RPMI8226 (cell line): ENCODE data around the gene NDUFAF2.
"Not testable (repeated sequence)": the region's sequence is repeated elsewhere in the genome, so short reads cannot be mapped to it uniquely, and the experiment has no call there.

Source experiments
- DNase-seq: peaks from one replicate; pipeline ENCODE4 v3.0.0-alpha.2; 2015

NDUFAF2 gene

DNA sequence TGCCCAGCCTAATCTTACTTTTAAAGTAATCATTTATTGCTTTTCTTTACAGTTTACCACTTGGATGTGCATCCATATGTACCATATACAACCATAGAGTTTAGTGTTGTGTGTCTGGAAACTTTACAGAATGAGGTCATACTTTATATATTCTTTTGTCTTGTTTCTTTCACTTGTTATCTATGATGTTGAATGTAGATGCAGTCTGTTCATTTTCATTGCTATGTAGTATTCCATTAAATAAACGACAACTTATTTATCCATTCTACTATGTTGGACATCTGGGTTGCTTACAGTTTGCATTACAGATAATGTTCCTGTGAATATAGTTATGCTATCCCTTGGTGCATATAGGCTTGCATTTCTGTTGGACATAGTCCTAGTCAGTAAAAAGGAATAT lies 238.5 kb downstream of the NDUFAF2 start:
- DNase-seq = no peak

DNA sequence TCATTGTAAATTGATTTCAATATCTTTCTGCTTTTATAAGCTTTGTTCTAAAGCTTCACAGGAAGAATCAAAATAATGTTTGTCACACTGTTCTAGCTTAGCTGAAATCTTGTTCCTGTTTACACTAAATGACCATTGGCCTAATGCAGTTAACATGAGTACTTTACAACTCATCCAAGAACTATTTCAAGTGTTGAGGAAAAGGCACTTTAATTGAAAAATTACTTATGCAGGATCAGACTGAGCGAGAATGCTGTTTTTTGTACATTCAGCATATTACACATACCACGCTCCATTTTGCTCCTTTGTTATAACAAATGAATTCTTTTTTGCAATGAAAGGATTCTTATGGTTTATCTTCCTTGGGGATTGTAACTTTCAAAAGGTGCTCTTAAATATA lies 239.7 kb downstream of the NDUFAF2 start:
- no peak for DNase-seq

GRCh38 chr5:61186634-61187033 lies 241.6 kb downstream of the NDUFAF2 start:
- peak; percentile 27 for DNase-seq

- DNase-seq = not testable (repeated sequence)
These were observed 242.3 kb downstream of the NDUFAF2 start for GRCh38 chr5:61187352-61187751.

- DNase-seq = not testable (repeated sequence)
These were observed 242.8 kb downstream of the NDUFAF2 start for GRCh38 chr5:61187826-61188225.

- DNase-seq = no peak
These were observed 253.6 kb downstream of the NDUFAF2 start for GRCh38 chr5:61198606-61199005.

- DNase-seq = no peak
These were observed 255.7 kb downstream of the NDUFAF2 start for GRCh38 chr5:61200582-61201155.

DNA sequence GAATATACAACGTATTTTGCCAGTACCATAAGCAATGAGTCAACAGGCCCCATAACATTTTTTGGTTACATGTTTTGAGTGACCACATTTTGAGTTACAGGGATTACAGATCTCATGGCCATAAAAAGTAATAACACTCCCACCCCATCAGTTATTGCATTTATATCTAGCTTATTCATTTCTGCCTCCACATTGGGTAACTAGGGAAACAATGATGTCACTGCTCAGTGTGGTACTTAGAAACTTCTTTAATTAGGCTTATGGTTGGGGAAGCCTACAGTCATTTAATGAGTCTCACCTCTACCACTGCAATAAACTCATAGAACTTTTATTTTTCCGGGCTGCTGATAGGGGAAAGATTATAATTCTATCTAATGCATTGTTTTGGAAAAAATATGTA lies 257.2 kb downstream of the NDUFAF2 start:
- DNase-seq = no peak
